ENCODE data around the gene SLC38A1. TPM values are rescaled to one million over a fixed set of nuclear protein-coding genes. Genes with fewer than 3 reads are reported as not detected.

The SLC38A1 gene
- total RNA-seq, 4 donors from 2014 or later: 14.8 to 48.5 (median 28.4) TPM

DNA sequence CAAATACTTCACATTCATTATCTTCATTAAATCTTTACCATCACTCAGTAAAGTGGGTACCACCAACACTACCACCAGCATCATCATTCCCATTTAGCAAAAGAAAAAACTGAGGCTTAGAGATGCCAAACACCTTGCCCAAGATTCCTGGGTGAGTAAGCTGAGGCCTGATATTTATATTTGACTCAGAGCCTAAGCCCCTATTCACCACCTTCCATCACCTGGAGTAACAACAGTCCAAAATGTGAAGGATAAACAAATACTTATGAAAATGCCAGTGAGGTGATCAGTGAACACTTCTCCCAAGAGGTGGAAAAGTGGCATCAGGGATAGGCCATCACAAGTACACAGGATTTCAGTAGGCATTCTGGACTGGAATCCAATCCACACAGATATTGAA, 3.7 kb downstream of the SLC38A1 start:
- DNase-seq (ENCODE audit: low spot score): no peak
- TF ChIP-seq, protein P1, sequence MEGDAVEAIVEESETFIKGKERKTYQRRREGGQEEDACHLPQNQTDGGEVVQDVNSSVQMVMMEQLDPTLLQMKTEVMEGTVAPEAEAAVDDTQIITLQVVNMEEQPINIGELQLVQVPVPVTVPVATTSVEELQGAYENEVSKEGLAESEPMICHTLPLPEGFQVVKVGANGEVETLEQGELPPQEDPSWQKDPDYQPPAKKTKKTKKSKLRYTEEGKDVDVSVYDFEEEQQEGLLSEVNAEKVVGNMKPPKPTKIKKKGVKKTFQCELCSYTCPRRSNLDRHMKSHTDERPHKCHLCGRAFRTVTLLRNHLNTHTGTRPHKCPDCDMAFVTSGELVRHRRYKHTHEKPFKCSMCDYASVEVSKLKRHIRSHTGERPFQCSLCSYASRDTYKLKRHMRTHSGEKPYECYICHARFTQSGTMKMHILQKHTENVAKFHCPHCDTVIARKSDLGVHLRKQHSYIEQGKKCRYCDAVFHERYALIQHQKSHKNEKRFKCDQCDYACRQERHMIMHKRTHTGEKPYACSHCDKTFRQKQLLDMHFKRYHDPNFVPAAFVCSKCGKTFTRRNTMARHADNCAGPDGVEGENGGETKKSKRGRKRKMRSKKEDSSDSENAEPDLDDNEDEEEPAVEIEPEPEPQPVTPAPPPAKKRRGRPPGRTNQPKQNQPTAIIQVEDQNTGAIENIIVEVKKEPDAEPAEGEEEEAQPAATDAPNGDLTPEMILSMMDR (IDR thresholded peaks at IDR 0.05): no peak
- no peak for ATAC-seq (ENCODE audit: low FRiP score)

GRCh38 chr12:46264057-46264456, 4.8 kb downstream of the SLC38A1 start:
- TF ChIP-seq, protein P1 (IDR thresholded peaks at IDR 0.05): no peak
- DNase-seq (ENCODE audit: low spot score) (no peak), ATAC-seq (ENCODE audit: low FRiP score) (no peak)

DNA sequence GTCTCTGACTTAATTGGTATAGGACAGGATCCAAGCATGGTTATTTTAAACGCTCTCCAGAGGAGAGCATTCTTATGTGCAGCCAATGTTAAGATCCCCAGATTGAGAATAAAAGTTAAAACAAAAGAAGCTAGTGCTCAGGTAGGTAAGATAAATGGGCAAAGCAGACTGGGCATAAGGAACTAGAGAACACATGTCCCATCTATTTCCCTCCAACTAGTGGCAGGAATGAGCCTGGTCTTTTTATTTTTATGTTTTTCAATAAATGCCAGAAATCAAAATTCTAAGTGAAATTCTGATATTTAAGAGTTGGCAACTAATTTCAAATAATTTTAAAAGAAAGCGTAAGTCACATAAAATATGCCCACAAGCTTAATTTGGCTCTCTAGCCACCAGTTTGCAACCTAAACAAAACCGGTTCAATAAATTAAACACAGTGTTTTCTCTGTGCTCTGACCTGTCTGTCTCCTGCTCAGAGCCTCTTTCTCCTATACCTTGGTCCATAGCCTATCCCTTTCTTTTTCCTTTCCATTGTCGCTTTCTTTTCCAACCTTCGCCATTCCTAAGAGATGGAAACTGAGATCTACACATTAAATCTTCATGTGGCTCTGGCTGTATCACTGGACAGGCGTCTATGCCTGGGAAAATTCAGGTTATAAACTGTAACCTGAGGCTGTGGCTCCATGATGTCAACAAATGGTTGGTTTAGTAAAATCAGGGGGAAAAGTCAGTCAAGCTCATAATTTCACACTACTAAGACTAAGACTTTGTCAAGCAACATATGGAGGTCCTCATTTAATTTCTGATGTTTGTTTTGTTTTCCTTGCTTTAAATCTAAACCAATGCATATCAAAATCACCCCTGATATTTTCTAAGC, 5.5 kb downstream of the SLC38A1 start:
- TF ChIP-seq, protein P1 (IDR thresholded peaks at IDR 0.05): no peak
- no peak for ATAC-seq (ENCODE audit: low FRiP score)
- no peak for DNase-seq (ENCODE audit: low spot score)

DNA sequence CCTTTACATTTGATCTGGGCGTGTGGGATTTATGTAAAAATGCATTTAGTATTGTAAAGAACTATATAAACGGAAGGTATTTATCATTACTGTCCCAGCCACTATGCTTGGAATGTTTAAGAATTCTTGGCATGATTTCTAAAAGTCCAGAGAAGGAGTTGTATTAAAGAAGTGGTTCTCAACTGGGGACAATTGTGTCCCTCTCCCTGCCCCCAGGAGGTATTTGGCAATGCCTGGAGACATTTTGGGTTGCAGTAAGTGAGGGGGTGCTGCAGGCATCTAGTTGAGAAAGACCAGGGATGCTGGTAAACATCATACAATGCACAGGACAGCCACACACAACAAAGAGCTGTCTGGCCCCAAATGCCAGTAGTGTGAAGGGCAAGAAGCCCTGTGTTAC, 7.2 kb downstream of the SLC38A1 start:
- TF ChIP-seq, protein P1 (IDR thresholded peaks at IDR 0.05): no peak
- ATAC-seq (ENCODE audit: low FRiP score) (no peak), DNase-seq (ENCODE audit: low spot score) (no peak)

DNA sequence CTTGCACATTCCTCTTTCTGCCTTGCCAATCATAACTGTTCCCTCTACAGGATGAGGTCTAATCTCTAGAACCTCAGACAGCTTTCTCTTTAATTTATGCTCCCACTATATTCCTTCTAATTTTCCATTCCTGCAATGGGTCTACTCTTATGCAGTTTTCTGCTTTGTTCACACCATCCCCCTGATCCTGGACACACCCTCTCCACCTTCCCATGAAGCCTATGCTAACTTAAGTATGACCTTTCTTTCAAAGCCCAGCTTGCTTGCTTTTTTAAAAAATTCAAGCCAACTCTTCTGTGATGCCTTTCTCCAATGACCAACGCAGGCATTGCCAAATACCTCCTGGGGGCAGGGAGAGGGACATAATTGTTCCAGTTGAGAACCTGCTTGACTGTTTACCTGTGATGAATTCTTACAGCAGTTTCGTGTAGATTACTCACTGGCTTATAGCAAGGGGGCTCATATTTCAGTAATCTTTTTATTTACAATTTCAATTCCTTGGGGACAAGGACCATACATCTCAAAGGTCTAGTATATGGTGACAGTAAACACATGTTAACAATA, 7.8 kb downstream of the SLC38A1 start:
- TF ChIP-seq, protein P1 (IDR thresholded peaks at IDR 0.05): no peak
- no peak for DNase-seq (ENCODE audit: low spot score)
- no peak for ATAC-seq (ENCODE audit: low FRiP score)

GRCh38 chr12:46260124-46260912, 8.5 kb downstream of the SLC38A1 start:
- ATAC-seq (ENCODE audit: low FRiP score) (peak; percentile 57), DNase-seq (ENCODE audit: low spot score) (no peak)
- TF ChIP-seq, protein P1 (IDR thresholded peaks at IDR 0.05): no peak
